HEK293 (cell line): ENCODE measurements around the gene NHLH1.
A peak's percentile ranks its signal among the peaks of the same experiment; 100 is the strongest.

Source experiments
- FEZF1 ChIP-seq: fragments of 450-650 bp; formaldehyde crosslinking; IDR thresholded peaks from 2 replicates; pipeline ENCODE4 v1.5.1; 2016; ENCODE audit warnings: missing biosample characterization, missing genetic modification characterization
- GFI1B ChIP-seq: fragments of 450-650 bp; formaldehyde crosslinking; IDR thresholded peaks from 2 replicates; pipeline ENCODE4 v1.5.1; 2016; ENCODE audit warnings: missing biosample characterization, missing genetic modification characterization
- OVOL3 ChIP-seq: fragments of 450-650 bp; formaldehyde crosslinking; IDR thresholded peaks from 2 replicates; pipeline ENCODE4 v1.5.1; 2016; ENCODE audit warnings: missing biosample characterization, missing genetic modification characterization
- YY1 ChIP-seq: fragments of 450-650 bp; formaldehyde crosslinking; IDR thresholded peaks from 2 replicates; pipeline ENCODE4 v1.5.1; 2018; ENCODE audit warnings: missing biosample characterization, missing genetic modification characterization
- ZBTB17 ChIP-seq: fragments of 450-650 bp; formaldehyde crosslinking; IDR thresholded peaks from 2 replicates; pipeline ENCODE4 v1.5.1; 2016; ENCODE audit warnings: missing biosample characterization, missing genetic modification characterization
- ZBTB8A ChIP-seq: fragments of 450-650 bp; formaldehyde crosslinking; IDR thresholded peaks from 2 replicates; pipeline ENCODE4 v1.5.1; 2016; ENCODE audit warnings: missing biosample characterization, missing genetic modification characterization
- ZIC2 ChIP-seq: fragments of 450-650 bp; formaldehyde crosslinking; IDR thresholded peaks from 2 replicates; pipeline ENCODE4 v1.5.1; 2016; ENCODE audit warnings: missing biosample characterization, missing genetic modification characterization
- ZNF169 ChIP-seq: fragments of 450-650 bp; formaldehyde crosslinking; IDR thresholded peaks from 2 replicates; pipeline ENCODE4 v1.5.1; 2016; ENCODE audit warnings: missing biosample characterization, missing genetic modification characterization
- ZNF202 ChIP-seq: fragments of 450-650 bp; formaldehyde crosslinking; IDR thresholded peaks from 2 replicates; pipeline ENCODE4 v1.5.1; 2016; ENCODE audit warnings: missing biosample characterization, missing genetic modification characterization, borderline replicate concordance
- ZNF23 ChIP-seq: fragments of 450-650 bp; formaldehyde crosslinking; IDR thresholded peaks from 2 replicates; pipeline ENCODE4 v1.5.1; 2016; ENCODE audit warnings: missing biosample characterization, missing genetic modification characterization, borderline replicate concordance
- ZNF24 ChIP-seq: fragments of 450-650 bp; formaldehyde crosslinking; IDR thresholded peaks from 2 replicates; pipeline ENCODE4 v1.5.1; 2016; ENCODE audit warnings: missing biosample characterization, missing genetic modification characterization
- ZNF248 ChIP-seq: fragments of 450-650 bp; formaldehyde crosslinking; IDR thresholded peaks from 2 replicates; pipeline ENCODE4 v1.5.1; 2017; ENCODE audit warnings: missing biosample characterization, missing genetic modification characterization
- ZNF548 ChIP-seq: fragments of 450-650 bp; formaldehyde crosslinking; IDR thresholded peaks from 2 replicates; pipeline ENCODE4 v1.5.1; 2016; ENCODE audit warnings: missing biosample characterization, missing genetic modification characterization
- ZNF555 ChIP-seq: fragments of 450-650 bp; formaldehyde crosslinking; conservative IDR thresholded peaks from 2 replicates; pipeline ENCODE4 v1.5.1; 2017; ENCODE audit warnings: missing biosample characterization, mild to moderate bottlenecking, missing genetic modification characterization, inconsistent platforms
- ZNF558 ChIP-seq: fragments of 450-650 bp; formaldehyde crosslinking; IDR thresholded peaks from 2 replicates; pipeline ENCODE4 v1.5.1; 2016; ENCODE audit warnings: missing biosample characterization, missing genetic modification characterization
- ZNF560 ChIP-seq: fragments of 450-650 bp; formaldehyde crosslinking; IDR thresholded peaks from 2 replicates; pipeline ENCODE4 v1.5.1; 2017; ENCODE audit warnings: missing biosample characterization, missing genetic modification characterization, borderline replicate concordance
- ZNF585B ChIP-seq: fragments of 450-650 bp; formaldehyde crosslinking; IDR thresholded peaks from 2 replicates; pipeline ENCODE4 v1.5.1; 2016; ENCODE audit warnings: missing biosample characterization, missing genetic modification characterization
- ZNF624 ChIP-seq: fragments of 450-650 bp; formaldehyde crosslinking; IDR thresholded peaks from 2 replicates; pipeline ENCODE4 v1.5.1; 2017; ENCODE audit warnings: missing biosample characterization, missing genetic modification characterization
- ZNF654 ChIP-seq: fragments of 450-650 bp; formaldehyde crosslinking; IDR thresholded peaks from 2 replicates; pipeline ENCODE4 v1.5.1; 2016; ENCODE audit warnings: low read depth, missing biosample characterization, missing genetic modification characterization
- ZNF660 ChIP-seq: fragments of 450-650 bp; IDR thresholded peaks from 2 replicates; pipeline ENCODE4 v1.5.1; 2018; ENCODE audit warnings: missing biosample characterization, mild to moderate bottlenecking, missing genetic modification characterization
- TF ChIP-seq, protein P1 (sequence below): fragments of 450-650 bp; formaldehyde crosslinking; IDR thresholded peaks from 2 replicates; pipeline ENCODE4 v1.5.1; 2017; ENCODE audit warnings: missing biosample characterization, missing genetic modification characterization
- TF ChIP-seq, protein P2 (sequence below): fragments of 450-650 bp; formaldehyde crosslinking; IDR thresholded peaks from 2 replicates; pipeline ENCODE4; 2016; ENCODE audit warnings: missing biosample characterization, missing genetic modification characterization
- TF ChIP-seq, protein P3 (sequence below): fragments of 450-650 bp; formaldehyde crosslinking; IDR thresholded peaks from 2 replicates; pipeline ENCODE4 v1.5.1; 2016; ENCODE audit warnings: missing biosample characterization, missing genetic modification characterization, low read depth
- TF ChIP-seq, protein P4 (sequence below): fragments of 450-650 bp; formaldehyde crosslinking; IDR thresholded peaks from 2 replicates; pipeline ENCODE4 v1.5.1; 2017; ENCODE audit warnings: missing biosample characterization, missing genetic modification characterization
- TF ChIP-seq, protein P5 (sequence below): fragments of 450-650 bp; formaldehyde crosslinking; IDR thresholded peaks from 2 replicates; pipeline ENCODE4 v1.5.1; 2016; ENCODE audit warnings: missing biosample characterization, missing genetic modification characterization
- TF ChIP-seq, protein P6 (sequence below): fragments of 450-650 bp; formaldehyde crosslinking; IDR thresholded peaks from 2 replicates; pipeline ENCODE4 v1.5.1; 2016; ENCODE audit warnings: missing biosample characterization, missing genetic modification characterization
- TF ChIP-seq, protein P7 (sequence below): fragments of 450-650 bp; formaldehyde crosslinking; IDR thresholded peaks from 2 replicates; pipeline ENCODE4 v1.5.1; 2017; ENCODE audit warnings: missing biosample characterization, missing genetic modification characterization

The NHLH1 gene

DNA sequence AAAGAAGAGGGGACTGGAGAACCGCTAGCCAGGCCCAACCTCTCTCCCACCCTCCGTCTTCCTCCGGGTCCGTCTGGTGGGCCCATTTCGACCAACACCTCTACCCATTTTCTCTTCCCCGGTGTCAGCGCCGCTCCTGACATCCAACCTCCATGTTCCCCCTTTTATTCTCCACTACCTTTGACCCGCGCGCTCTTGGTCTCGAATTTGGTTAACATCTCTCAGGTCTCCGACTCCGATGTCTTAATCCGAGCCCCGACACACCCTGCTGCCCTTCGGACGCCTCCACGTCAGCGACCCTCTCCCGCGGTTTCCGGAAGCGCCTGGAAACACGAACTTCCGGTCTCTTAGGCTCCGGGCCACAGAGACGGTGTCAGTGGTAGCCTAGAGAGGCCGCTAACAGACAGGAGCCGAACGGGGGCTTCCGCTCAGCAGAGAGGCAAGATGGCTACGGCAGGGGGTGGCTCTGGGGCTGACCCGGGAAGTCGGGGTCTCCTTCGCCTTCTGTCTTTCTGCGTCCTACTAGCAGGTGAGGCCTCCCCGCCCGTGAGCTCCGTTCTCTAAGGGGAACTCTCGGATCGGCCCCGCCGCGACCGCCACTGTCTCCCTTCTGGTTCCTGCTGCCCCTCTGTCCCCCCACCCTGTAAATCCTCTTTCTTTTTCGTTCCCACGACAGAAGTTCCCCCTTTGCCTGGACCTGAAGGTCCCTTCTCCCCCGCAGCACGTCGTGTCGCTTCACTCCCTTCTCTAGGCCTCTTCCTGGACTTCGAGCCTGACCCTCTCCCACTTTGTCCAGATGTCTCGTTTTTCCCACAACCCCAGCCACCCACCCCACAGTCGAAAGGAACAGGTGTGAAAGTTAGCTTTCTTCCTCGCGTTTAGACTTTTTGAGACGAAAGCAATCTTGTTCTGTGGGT, 23.7 kb upstream of the NHLH1 start, which contains the start of the genes COPA and NCSTN (continued):
- TF ChIP-seq ZNF23 (tag by site-specific recombination) = no peak
- TF ChIP-seq FEZF1 (tag by site-specific recombination) = no peak
- TF ChIP-seq ZBTB17 (tag by site-specific recombination) = peak; percentile 76
- peak; percentile 40; the same call in 1 of the 2 replicates for TF ChIP-seq ZNF24 (tag by site-specific recombination)
- TF ChIP-seq, protein P1, sequence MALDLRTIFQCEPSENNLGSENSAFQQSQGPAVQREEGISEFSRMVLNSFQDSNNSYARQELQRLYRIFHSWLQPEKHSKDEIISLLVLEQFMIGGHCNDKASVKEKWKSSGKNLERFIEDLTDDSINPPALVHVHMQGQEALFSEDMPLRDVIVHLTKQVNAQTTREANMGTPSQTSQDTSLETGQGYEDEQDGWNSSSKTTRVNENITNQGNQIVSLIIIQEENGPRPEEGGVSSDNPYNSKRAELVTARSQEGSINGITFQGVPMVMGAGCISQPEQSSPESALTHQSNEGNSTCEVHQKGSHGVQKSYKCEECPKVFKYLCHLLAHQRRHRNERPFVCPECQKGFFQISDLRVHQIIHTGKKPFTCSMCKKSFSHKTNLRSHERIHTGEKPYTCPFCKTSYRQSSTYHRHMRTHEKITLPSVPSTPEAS (tag by site-specific recombination) = no peak
- TF ChIP-seq, protein P2, sequence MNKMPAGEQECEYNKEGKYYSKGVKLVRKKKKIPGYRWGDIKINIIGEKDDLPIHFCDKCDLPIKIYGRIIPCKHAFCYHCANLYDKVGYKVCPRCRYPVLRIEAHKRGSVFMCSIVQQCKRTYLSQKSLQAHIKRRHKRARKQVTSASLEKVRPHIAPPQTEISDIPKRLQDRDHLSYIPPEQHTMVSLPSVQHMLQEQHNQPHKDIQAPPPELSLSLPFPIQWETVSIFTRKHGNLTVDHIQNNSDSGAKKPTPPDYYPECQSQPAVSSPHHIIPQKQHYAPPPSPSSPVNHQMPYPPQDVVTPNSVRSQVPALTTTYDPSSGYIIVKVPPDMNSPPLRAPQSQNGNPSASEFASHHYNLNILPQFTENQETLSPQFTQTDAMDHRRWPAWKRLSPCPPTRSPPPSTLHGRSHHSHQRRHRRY = no peak
- TF ChIP-seq, protein P3, sequence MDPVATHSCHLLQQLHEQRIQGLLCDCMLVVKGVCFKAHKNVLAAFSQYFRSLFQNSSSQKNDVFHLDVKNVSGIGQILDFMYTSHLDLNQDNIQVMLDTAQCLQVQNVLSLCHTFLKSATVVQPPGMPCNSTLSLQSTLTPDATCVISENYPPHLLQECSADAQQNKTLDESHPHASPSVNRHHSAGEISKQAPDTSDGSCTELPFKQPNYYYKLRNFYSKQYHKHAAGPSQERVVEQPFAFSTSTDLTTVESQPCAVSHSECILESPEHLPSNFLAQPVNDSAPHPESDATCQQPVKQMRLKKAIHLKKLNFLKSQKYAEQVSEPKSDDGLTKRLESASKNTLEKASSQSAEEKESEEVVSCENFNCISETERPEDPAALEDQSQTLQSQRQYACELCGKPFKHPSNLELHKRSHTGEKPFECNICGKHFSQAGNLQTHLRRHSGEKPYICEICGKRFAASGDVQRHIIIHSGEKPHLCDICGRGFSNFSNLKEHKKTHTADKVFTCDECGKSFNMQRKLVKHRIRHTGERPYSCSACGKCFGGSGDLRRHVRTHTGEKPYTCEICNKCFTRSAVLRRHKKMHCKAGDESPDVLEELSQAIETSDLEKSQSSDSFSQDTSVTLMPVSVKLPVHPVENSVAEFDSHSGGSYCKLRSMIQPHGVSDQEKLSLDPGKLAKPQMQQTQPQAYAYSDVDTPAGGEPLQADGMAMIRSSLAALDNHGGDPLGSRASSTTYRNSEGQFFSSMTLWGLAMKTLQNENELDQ = no peak
- TF ChIP-seq ZNF624 = no peak
- TF ChIP-seq ZNF660 (tag by site-specific recombination) = peak; percentile 79
- TF ChIP-seq, protein P4, sequence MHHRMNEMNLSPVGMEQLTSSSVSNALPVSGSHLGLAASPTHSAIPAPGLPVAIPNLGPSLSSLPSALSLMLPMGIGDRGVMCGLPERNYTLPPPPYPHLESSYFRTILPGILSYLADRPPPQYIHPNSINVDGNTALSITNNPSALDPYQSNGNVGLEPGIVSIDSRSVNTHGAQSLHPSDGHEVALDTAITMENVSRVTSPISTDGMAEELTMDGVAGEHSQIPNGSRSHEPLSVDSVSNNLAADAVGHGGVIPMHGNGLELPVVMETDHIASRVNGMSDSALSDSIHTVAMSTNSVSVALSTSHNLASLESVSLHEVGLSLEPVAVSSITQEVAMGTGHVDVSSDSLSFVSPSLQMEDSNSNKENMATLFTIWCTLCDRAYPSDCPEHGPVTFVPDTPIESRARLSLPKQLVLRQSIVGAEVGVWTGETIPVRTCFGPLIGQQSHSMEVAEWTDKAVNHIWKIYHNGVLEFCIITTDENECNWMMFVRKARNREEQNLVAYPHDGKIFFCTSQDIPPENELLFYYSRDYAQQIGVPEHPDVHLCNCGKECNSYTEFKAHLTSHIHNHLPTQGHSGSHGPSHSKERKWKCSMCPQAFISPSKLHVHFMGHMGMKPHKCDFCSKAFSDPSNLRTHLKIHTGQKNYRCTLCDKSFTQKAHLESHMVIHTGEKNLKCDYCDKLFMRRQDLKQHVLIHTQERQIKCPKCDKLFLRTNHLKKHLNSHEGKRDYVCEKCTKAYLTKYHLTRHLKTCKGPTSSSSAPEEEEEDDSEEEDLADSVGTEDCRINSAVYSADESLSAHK (tag by site-specific recombination) = 0 out of 2 replicates have a peak, but pooled peaks have one; percentile 7
- peak; percentile 32; the same call in 1 of the 2 replicates for TF ChIP-seq ZNF585B (tag by site-specific recombination)
- peak; percentile 42 for TF ChIP-seq ZBTB8A
- no peak for TF ChIP-seq ZNF202 (tag by site-specific recombination)
- no peak for TF ChIP-seq OVOL3 (tag by site-specific recombination)
- TF ChIP-seq ZNF548 (tag by site-specific recombination) = no peak
- no peak for TF ChIP-seq ZNF555 (tag by site-specific recombination)
- TF ChIP-seq GFI1B (tag by site-specific recombination) = no peak
- peak; percentile 93 for TF ChIP-seq YY1 (tag by site-specific recombination)
- no peak for TF ChIP-seq ZNF248
- peak; percentile 34; the same call in 1 of the 2 replicates for TF ChIP-seq ZIC2 (tag by site-specific recombination)
- no peak for TF ChIP-seq ZNF560
- TF ChIP-seq, protein P5, sequence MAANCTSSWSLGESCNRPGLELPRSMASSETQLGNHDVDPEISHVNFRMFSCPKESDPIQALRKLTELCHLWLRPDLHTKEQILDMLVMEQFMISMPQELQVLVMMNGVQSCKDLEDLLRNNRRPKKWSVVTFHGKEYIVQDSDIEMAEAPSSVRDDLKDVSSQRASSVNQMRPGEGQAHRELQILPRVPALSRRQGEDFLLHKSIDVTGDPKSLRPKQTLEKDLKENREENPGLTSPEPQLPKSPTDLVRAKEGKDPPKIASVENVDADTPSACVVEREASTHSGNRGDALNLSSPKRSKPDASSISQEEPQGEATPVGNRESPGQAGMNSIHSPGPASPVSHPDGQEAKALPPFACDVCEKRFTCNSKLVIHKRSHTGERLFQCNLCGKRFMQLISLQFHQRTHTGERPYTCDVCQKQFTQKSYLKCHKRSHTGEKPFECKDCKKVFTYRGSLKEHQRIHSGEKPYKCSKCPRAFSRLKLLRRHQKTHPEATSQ (tag by site-specific recombination) = no peak
- TF ChIP-seq ZNF654 (tag by site-specific recombination) = no peak
- TF ChIP-seq ZNF558 (tag by site-specific recombination) = no peak
- TF ChIP-seq, protein P6, sequence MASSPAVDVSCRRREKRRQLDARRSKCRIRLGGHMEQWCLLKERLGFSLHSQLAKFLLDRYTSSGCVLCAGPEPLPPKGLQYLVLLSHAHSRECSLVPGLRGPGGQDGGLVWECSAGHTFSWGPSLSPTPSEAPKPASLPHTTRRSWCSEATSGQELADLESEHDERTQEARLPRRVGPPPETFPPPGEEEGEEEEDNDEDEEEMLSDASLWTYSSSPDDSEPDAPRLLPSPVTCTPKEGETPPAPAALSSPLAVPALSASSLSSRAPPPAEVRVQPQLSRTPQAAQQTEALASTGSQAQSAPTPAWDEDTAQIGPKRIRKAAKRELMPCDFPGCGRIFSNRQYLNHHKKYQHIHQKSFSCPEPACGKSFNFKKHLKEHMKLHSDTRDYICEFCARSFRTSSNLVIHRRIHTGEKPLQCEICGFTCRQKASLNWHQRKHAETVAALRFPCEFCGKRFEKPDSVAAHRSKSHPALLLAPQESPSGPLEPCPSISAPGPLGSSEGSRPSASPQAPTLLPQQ (tag by site-specific recombination) = peak; percentile 99
- TF ChIP-seq, protein P7, sequence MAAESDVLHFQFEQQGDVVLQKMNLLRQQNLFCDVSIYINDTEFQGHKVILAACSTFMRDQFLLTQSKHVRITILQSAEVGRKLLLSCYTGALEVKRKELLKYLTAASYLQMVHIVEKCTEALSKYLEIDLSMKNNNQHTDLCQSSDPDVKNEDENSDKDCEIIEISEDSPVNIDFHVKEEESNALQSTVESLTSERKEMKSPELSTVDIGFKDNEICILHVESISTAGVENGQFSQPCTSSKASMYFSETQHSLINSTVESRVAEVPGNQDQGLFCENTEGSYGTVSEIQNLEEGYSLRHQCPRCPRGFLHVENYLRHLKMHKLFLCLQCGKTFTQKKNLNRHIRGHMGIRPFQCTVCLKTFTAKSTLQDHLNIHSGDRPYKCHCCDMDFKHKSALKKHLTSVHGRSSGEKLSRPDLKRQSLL (tag by site-specific recombination) = no peak
- TF ChIP-seq ZNF169 (tag by site-specific recombination) = no peak
